ENCODE measurements around the gene SBK1. TPM values are rescaled to one million over a fixed set of nuclear protein-coding genes. Genes with fewer than 3 reads are reported as not detected.
A peak's percentile ranks its signal among the peaks of the same experiment; 100 is the strongest.

The SBK1 gene
- total RNA-seq, 1 donor from 2014 or later: 1.5 TPM

- no peaks in the 10 kb centered on the region for H3K9me3 Mint-ChIP-seq
- peaks cover 6% of the 10 kb centered on the region for H3K4me1 Mint-ChIP-seq
- H3K4me3 Mint-ChIP-seq: no peak overlapping the region
- H3K27ac Mint-ChIP-seq: no peak overlapping the region
- intact Hi-C loops (cut with micrococcal nuclease): no loop called here
- DNase-seq: no peak
- H3K27me3 Mint-ChIP-seq: peaks cover 21% of the 10 kb centered on the region
- H3K36me3 Mint-ChIP-seq (ENCODE audit: low read depth): no peaks in the 10 kb centered on the region
These were observed 25.0 kb upstream of the SBK1 start for GRCh38 chr16:28267356-28267755.

GRCh38 chr16:28273511-28273910, 18.8 kb upstream of the SBK1 start:
- H3K4me1 Mint-ChIP-seq: peaks cover 24% of the 10 kb centered on the region
- no peaks in the 10 kb centered on the region for H3K36me3 Mint-ChIP-seq (ENCODE audit: low read depth)
- H3K9me3 Mint-ChIP-seq: no peaks in the 10 kb centered on the region
- H3K27ac Mint-ChIP-seq: no peak overlapping the region
- intact Hi-C loops (cut with micrococcal nuclease): no loop called here
- peaks cover 23% of the 10 kb centered on the region for H3K27me3 Mint-ChIP-seq
- no peak overlapping the region for H3K4me3 Mint-ChIP-seq
- no peak for DNase-seq

- peaks cover 28% of the 10 kb centered on the region for H3K4me1 Mint-ChIP-seq
- intact Hi-C loops (cut with micrococcal nuclease): loop anchor here (5.0 kb wide), 1 partner anchor 137 kb away; no protein-coding TSS in a partner anchor
- H3K36me3 Mint-ChIP-seq (ENCODE audit: low read depth): no peaks in the 10 kb centered on the region
- H3K4me3 Mint-ChIP-seq: no peak overlapping the region
- no peak for DNase-seq
- peaks cover 23% of the 10 kb centered on the region for H3K27me3 Mint-ChIP-seq
- no peak overlapping the region for H3K27ac Mint-ChIP-seq
- no peaks in the 10 kb centered on the region for H3K9me3 Mint-ChIP-seq
These were observed 17.6 kb upstream of the SBK1 start for GRCh38 chr16:28274676-28275075.

- H3K27me3 Mint-ChIP-seq: peaks cover 23% of the 10 kb centered on the region
- no peaks in the 10 kb centered on the region for H3K36me3 Mint-ChIP-seq (ENCODE audit: low read depth)
- H3K9me3 Mint-ChIP-seq: no peaks in the 10 kb centered on the region
- no peak for DNase-seq
- peaks cover 28% of the 10 kb centered on the region for H3K4me1 Mint-ChIP-seq
- peak overlapping the region; percentile 63 for H3K4me3 Mint-ChIP-seq
- intact Hi-C loops (cut with micrococcal nuclease): loop anchor here (2.0 to 5.0 kb wide), 2 partner anchors 16 to 139 kb away; partner anchors contain the start of gene SBK1
- no peak overlapping the region for H3K27ac Mint-ChIP-seq
These were observed 16.0 kb upstream of the SBK1 start for GRCh38 chr16:28276301-28276700.

DNA sequence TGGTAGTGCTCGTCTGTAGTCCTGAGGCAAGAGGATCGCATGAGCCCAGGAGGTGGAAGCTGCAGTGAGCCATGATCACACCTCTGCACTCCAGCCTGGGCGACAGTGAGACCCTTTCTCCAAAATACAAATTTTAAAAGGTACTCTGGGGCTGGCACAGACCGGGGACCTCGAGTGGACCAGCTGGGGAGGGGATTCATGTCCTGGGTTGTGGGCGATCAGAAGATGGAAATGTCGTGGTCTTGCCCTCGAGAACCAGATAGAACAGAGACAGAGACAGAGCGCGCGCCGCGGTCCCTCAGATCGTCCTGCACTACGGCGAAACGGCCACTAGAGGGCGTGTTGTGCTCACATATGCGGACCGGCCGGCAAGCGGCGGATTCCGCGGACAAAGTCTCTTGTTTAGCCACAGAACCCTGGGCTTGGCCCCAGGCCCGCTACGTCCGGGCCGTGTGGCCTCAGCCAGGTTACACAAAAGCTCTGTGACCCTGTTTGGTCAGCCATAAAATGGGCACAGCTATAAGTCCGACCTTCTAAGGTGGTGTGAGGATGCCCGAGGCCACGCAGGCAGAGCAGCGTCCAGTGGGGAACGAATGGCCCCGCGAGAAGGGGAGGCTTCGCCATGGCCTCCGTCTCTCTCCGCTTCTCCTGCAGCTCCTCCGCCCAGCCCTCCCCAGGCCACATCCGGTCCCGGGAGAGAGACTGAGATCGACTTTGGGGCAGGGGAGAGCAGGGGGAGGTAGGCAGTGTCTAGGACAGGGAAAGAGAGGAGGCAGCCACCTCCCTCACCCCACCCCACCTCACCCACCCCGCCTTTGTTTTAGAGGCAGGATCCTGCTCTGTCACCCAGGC, 14.6 kb upstream of the SBK1 start:
- peak; percentile 95 for DNase-seq
- H3K27ac Mint-ChIP-seq: peak overlapping the region; percentile 60
- intact Hi-C loops (cut with micrococcal nuclease): loop anchor here (1.0 to 5.0 kb wide), 3 partner anchors 15 to 140 kb away; partner anchors contain the start of gene SBK1

GRCh38 chr16:28279006-28279405, 13.3 kb upstream of the SBK1 start:
- H3K36me3 Mint-ChIP-seq (ENCODE audit: low read depth): no peaks in the 10 kb centered on the region
- no peak overlapping the region for H3K4me3 Mint-ChIP-seq
- H3K9me3 Mint-ChIP-seq: no peaks in the 10 kb centered on the region
- H3K27me3 Mint-ChIP-seq: peaks cover 17% of the 10 kb centered on the region
- intact Hi-C loops (cut with micrococcal nuclease): loop anchor here (5.0 kb wide), 1 partner anchor 142 kb away; no protein-coding TSS in a partner anchor
- H3K4me1 Mint-ChIP-seq: peaks cover 28% of the 10 kb centered on the region
- no peak overlapping the region for H3K27ac Mint-ChIP-seq
- DNase-seq: peak; percentile 68

More for the DNA sequence above, 14.6 kb upstream of the SBK1 start:
- Mint-ChIP-seq H3K4me1 (peaks cover 28% of the 10 kb centered on the region), H3K27me3 (peaks cover 23% of the 10 kb centered on the region), H3K36me3 (ENCODE audit: low read depth) (no peaks in the 10 kb centered on the region), H3K4me3 (peak overlapping the region; percentile 77), H3K9me3 (no peaks in the 10 kb centered on the region)

DNA sequence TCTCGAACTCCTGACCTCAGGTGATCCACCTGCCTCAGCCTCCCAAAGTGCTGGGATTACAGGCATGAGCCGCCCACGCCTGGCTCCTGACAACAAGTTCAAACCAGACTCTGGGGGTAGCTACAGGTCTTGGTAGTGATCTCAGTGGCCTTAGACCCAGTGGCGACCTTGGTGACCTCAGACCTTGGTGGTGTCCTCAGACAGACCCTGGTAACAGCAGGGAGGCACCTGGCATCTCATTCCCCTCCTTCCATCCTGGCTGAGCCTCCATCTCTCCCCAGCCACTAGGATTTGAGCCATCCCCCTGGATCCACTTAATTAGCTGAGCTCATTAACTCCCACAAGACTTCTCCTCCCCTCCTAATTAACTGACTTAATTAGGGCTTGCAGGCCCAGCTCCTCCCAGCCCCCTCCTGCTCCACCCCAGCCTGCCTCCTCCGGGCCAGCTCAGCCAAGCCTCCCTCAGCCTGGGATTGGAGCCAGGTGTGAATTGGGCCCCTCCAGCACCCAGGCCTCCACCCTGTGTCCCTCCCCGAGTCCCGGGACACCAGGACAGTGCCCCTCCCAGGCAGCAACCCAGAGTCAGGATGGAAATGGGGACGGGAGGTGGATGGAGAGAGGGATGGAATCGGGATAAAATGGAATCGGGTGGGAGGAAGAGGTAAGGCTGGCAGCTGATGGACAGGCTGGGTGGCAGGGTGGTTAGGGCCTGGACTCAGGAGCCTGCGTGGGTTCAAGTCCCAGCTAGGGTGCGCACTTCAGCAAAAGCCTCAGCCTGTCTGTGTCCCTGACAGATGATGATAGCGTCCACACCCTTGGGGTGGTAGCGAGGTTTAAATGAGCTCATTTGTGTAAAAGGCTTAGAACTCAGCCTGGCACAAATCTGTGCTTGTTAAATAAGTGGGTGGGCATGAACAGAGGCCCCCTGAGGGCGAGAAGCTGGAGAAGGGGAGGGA, 11.2 kb upstream of the SBK1 start:
- Mint-ChIP-seq H3K27me3 (peaks cover 4% of the 10 kb centered on the region), H3K27ac (no peak overlapping the region), H3K4me3 (no peak overlapping the region), H3K4me1 (peaks cover 22% of the 10 kb centered on the region), H3K36me3 (ENCODE audit: low read depth) (no peaks in the 10 kb centered on the region), H3K9me3 (no peaks in the 10 kb centered on the region)
- intact Hi-C loops (cut with micrococcal nuclease): no loop called here
- DNase-seq: peak; percentile 51

DNA sequence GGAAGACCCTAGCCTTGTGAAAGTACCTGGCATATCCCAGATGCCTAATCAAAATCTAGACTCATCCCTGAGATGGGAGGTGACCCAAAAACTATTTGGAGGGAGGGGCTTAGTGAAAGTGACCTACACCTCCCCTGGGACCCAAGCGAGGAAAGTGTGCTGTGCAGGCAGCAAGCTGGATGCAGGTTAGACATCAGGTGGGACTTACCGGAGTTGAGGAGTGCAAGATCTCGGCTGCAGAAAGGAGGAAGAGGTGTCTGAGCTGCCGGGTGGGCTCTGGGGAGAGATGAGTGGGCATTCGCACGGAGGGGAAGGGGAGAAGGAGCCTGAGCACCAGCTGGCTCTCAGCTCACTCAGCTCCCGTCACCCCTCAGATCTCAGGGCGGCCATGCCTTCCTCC, 10.3 kb upstream of the SBK1 start:
- intact Hi-C loops (cut with micrococcal nuclease): no loop called here
- H3K4me3 Mint-ChIP-seq: no peak overlapping the region
- no peaks in the 10 kb centered on the region for H3K9me3 Mint-ChIP-seq
- no peak for DNase-seq
- H3K27me3 Mint-ChIP-seq: peaks cover 2% of the 10 kb centered on the region
- H3K36me3 Mint-ChIP-seq (ENCODE audit: low read depth): no peaks in the 10 kb centered on the region
- H3K4me1 Mint-ChIP-seq: peaks cover 15% of the 10 kb centered on the region
- no peak overlapping the region for H3K27ac Mint-ChIP-seq

DNA sequence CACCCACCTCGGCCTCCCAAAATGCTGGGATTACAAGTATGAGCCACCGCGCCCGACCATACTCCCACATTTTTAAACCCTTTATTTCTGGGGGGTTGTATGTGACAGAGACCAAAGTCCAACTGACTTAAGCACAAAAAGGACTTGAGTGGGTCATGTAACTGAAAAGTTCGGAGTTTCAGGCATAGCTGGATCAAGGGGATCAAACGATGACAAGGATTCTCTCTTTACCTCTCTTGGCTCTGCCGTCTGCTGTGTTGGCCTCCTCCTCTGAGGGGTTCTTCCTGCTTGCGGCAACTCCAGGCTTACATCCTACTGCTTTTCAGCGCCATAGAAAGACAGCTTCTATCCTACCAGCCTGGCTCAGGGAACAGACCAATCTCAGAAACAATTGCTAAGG, 9.2 kb upstream of the SBK1 start:
- no peaks in the 10 kb centered on the region for H3K36me3 Mint-ChIP-seq (ENCODE audit: low read depth)
- intact Hi-C loops (cut with micrococcal nuclease): no loop called here

GRCh38 chr16:28283798-28284577, 8.3 kb upstream of the SBK1 start:
- Mint-ChIP-seq H3K27ac (no peak overlapping the region), H3K4me3 (no peak overlapping the region), H3K36me3 (ENCODE audit: low read depth) (no peaks in the 10 kb centered on the region), H3K4me1 (peaks cover 8% of the 10 kb centered on the region), H3K27me3 (peaks cover under 1% of the 10 kb centered on the region), H3K9me3 (no peaks in the 10 kb centered on the region)
- intact Hi-C loops (cut with micrococcal nuclease): no loop called here
- DNase-seq: no peak

More for the DNA sequence above, 9.2 kb upstream of the SBK1 start:
- no peak for DNase-seq
- Mint-ChIP-seq H3K9me3 (no peaks in the 10 kb centered on the region), H3K4me3 (no peak overlapping the region), H3K27me3 (no peaks in the 10 kb centered on the region), H3K27ac (no peak overlapping the region), H3K4me1 (peaks cover 9% of the 10 kb centered on the region)

DNA sequence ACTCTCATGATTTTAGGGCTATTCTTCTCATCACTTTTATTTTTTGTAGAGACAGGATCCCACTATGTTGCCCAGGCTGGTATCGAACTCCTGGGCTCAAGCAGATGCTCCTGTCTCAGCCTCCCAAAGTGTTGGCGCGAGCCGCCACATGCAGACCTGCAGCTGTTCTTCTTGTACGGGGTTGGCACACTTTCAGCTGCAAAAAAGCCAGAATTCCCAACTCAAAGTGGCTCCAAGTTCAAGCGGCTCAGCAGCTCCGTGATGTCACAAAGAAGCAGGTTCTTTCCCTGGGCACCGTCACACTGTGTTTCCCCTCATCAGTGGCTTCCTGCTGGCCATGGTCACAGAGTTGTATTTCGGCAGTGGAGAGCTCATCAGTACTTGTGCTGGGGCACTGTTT, 6.7 kb upstream of the SBK1 start:
- Mint-ChIP-seq H3K4me1 (peaks cover 14% of the 10 kb centered on the region), H3K4me3 (no peak overlapping the region), H3K27me3 (peaks cover 2% of the 10 kb centered on the region), H3K27ac (no peak overlapping the region), H3K36me3 (ENCODE audit: low read depth) (no peaks in the 10 kb centered on the region), H3K9me3 (no peaks in the 10 kb centered on the region)
- no peak for DNase-seq
- intact Hi-C loops (cut with micrococcal nuclease): no loop called here

DNA sequence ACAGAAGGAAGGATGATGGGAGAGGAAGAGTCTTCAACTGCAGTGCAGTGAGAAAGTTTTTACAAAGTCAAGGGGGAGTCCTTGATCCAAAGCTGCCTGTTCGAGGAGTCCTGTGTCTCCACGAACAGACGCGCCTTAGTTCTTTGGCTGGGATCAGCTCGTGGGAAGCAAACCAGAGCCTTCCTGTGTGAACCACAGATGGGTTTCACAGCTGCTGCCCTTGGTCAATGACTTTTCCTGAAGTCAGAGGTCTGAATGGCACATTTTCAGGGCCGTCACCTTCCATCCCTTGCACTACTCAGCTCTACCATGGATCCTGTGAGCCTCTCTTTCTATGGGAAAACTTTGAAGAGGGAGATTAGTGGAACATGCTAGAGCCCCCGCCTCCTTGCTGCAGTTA, 4.2 kb upstream of the SBK1 start:
- Mint-ChIP-seq H3K27me3 (peaks cover 7% of the 10 kb centered on the region), H3K9me3 (no peaks in the 10 kb centered on the region), H3K36me3 (ENCODE audit: low read depth) (no peaks in the 10 kb centered on the region), H3K4me1 (peaks cover 25% of the 10 kb centered on the region), H3K4me3 (no peak overlapping the region), H3K27ac (no peak overlapping the region)
- DNase-seq: no peak
- intact Hi-C loops (cut with micrococcal nuclease): no loop called here

DNA sequence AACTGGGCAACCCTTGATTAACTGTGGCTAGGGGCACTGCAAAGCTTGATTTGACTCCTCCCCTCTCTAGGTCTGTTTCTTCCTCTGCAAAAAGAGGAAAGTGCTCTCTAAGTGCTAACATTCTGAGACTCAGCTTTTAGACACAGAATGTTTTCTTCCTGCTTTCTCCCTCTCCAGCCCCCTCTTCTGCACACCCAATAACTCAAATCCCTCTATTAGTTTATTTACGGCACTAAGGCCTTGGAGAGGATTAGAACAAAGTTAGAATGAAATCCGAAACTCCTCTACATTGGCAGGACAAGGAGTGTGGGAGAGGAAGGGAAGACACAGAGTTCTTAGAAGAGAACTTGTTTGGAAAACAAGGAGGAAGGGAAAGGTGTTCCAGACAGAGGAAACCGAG, 3.3 kb upstream of the SBK1 start:
- Mint-ChIP-seq H3K27ac (no peak overlapping the region), H3K4me1 (peaks cover 25% of the 10 kb centered on the region), H3K9me3 (no peaks in the 10 kb centered on the region), H3K4me3 (no peak overlapping the region), H3K27me3 (peaks cover 13% of the 10 kb centered on the region), H3K36me3 (ENCODE audit: low read depth) (no peaks in the 10 kb centered on the region)
- DNase-seq: no peak
- intact Hi-C loops (cut with micrococcal nuclease): no loop called here

Data from activated CD4-positive, alpha-beta T cell treated with anti-CD3 and anti-CD28 coated beads, Interleukin-2, amount 10 ng/mL, durations not matched to agents 24 days and 14 days (primary cell).